Endothelial cell of umbilical vein (primary cell): ENCODE data around the gene LRRC41. TPM values are rescaled to one million over a fixed set of nuclear protein-coding genes. Genes with fewer than 3 reads are reported as not detected.

Experiments
- BruUV-seq: library from RNA; stranded (reverse); fragments of 400-500 nt; replicated peaks from 2 replicates; lab custom pipeline; 2021; lab: Mats Ljungman, UMichigan
- CTCF ChIA-PET: fragments of 300-600, 350-600 bp; sonication (Branson Sonifier 250); formaldehyde crosslinking; loops from one replicate; lab custom pipeline; 2021; ENCODE audit warnings: antibody characterized with exemption, inconsistent platforms; lab: Charles Lee
- POLR2A ChIA-PET: fragments of 300-600, 350-600 bp; sonication (Branson Sonifier 250); formaldehyde crosslinking; loops from one replicate; lab custom pipeline; 2021; ENCODE audit warnings: antibody characterized with exemption, inconsistent platforms; lab: Charles Lee
- DNase-seq: peaks from one replicate; pipeline ENCODE4 v3.0.0-alpha.2; 2011; ENCODE audit warnings: low read depth, low spot score
- FAIRE-seq: peaks from 2 replicates; lab custom pipeline; 2011; peaks lifted over from hg19 to GRCh38; lab: Jason Lieb, UNC
- H2AFZ ChIP-seq: 2 replicates; pipeline ENCODE4 v1.6.0; 2012; ENCODE audit warnings: low read depth, low read length, control low read depth, inconsistent platforms
- H3K27ac ChIP-seq: 2 replicates; pipeline ENCODE4 v1.5.1; 2011; ENCODE audit warnings: low read depth, mild to moderate bottlenecking, control low read depth, low read length, moderate library complexity; ENCODE audit not compliant: insufficient read depth
- H3K27me3 ChIP-seq, 2 experiments: 2 replicates each; pipeline versions ENCODE4 v1.6.0 to v1.6.1; 2011; ENCODE audit warnings: low read length in 2 of 2, mixed read lengths in 1 of 2; ENCODE audit not compliant: control insufficient read depth in 2 of 2, insufficient read depth in 2 of 2
- H3K36me3 ChIP-seq, 2 experiments: 2 replicates in 1 of 2; 3 replicates in 1 of 2; pipeline ENCODE4 v1.5.1; 2011; ENCODE audit warnings: low read length in 2 of 2, mild to moderate bottlenecking in 1 of 2, moderate library complexity in 1 of 2; ENCODE audit not compliant: control insufficient read depth in 2 of 2, insufficient read depth in 2 of 2; ENCODE audit errors: extremely low read depth in 1 of 2
- H3K4me1 ChIP-seq: 3 replicates; pipeline ENCODE4 v1.5.1; 2011; ENCODE audit warnings: mild to moderate bottlenecking, low read length; ENCODE audit not compliant: control insufficient read depth, insufficient read depth; ENCODE audit errors: extremely low read depth
- H3K4me2 ChIP-seq: 2 replicates; pipeline ENCODE4 v1.6.1; 2011; ENCODE audit warnings: low read length, control low read depth, mixed read lengths; ENCODE audit not compliant: insufficient read depth
- H3K4me3 ChIP-seq, 3 experiments: fragments of 200-600 bp in 1 of 3; sonication (generic), shearing (Covaris generic) in 1 of 3; replicated peaks in 1 of 3; 2 replicates each; pipeline ENCODE4 v1.5.1; 2011 to 2016; ENCODE audit warnings: control low read depth in 3 of 3, low read length in 3 of 3, mild to moderate bottlenecking in 2 of 3, inconsistent platforms in 1 of 3, low read depth in 1 of 3, moderate library complexity in 1 of 3; ENCODE audit not compliant: insufficient read depth in 1 of 3
- H3K79me2 ChIP-seq: 2 replicates; pipeline ENCODE4 v1.6.0; 2012; ENCODE audit warnings: low read length, inconsistent platforms; ENCODE audit not compliant: control insufficient read depth, insufficient read depth
- H3K9ac ChIP-seq: replicated peaks from 2 replicates; pipeline ENCODE3; 2011; ENCODE audit warnings: low read length, control low read depth; ENCODE audit not compliant: insufficient read depth; ENCODE audit errors: extremely low read depth
- H3K9me1 ChIP-seq: replicated peaks from 3 replicates; pipeline ENCODE4 v1.6.0; 2011; ENCODE audit warnings: mild to moderate bottlenecking, low read length; ENCODE audit not compliant: control insufficient read depth, insufficient read depth; ENCODE audit errors: extremely low read depth
- H3K9me3 ChIP-seq: replicated peaks from 2 replicates; pipeline ENCODE4 v1.5.1; 2012; ENCODE audit warnings: low read length, inconsistent platforms; ENCODE audit not compliant: control insufficient read depth, insufficient read depth
- H4K20me1 ChIP-seq: replicated peaks from 2 replicates; pipeline ENCODE3; 2011; ENCODE audit warnings: mild to moderate bottlenecking, low read length; ENCODE audit not compliant: control insufficient read depth, insufficient read depth; ENCODE audit errors: extremely low read depth
- CTCF ChIP-seq, 2 donors: IDR thresholded peaks; 1 replicate in 1 of 2; 2 replicates in 1 of 2; pipeline ENCODE4 v1.5.1; 2011; ENCODE audit warnings: low read length in 2 of 2, mild to moderate bottlenecking in 2 of 2, moderate library complexity in 2 of 2, control low read depth in 1 of 2, inconsistent platforms in 1 of 2, low read depth in 1 of 2; ENCODE audit not compliant: insufficient read depth in 1 of 2; ENCODE audit errors: extremely low read depth in 1 of 2
- EZH2 ChIP-seq: IDR thresholded peaks from 2 replicates; pipeline ENCODE4 v1.6.1; 2012; ENCODE audit warnings: borderline replicate concordance, low read depth, mild to moderate bottlenecking, moderate library complexity, low read length, inconsistent platforms; ENCODE audit not compliant: severe bottlenecking
- FOS ChIP-seq: IDR thresholded peaks from 2 replicates; pipeline ENCODE4 v1.6.1; 2011; ENCODE audit warnings: mild to moderate bottlenecking, low read length, moderate library complexity, borderline replicate concordance; ENCODE audit not compliant: insufficient read depth
- GATA2 ChIP-seq: IDR thresholded peaks from 2 replicates; pipeline ENCODE4 v1.7.0; 2011; ENCODE audit warnings: low read depth, mild to moderate bottlenecking, moderate library complexity, mixed read lengths, low read length; ENCODE audit not compliant: insufficient read length, insufficient read depth
- JUN ChIP-seq: IDR thresholded peaks from 2 replicates; pipeline ENCODE4 v1.6.1; 2011; ENCODE audit warnings: borderline replicate concordance, low read depth; ENCODE audit not compliant: insufficient read length, insufficient read depth
- MAX ChIP-seq: IDR thresholded peaks from 2 replicates; pipeline ENCODE4 v1.6.1; 2011; ENCODE audit not compliant: insufficient read depth, insufficient read length
- MYC ChIP-seq: IDR thresholded peaks from one replicate; pipeline ENCODE4 v1.6.1; 2011; ENCODE audit warnings: mild to moderate bottlenecking, low read depth, low read length
- POLR2A ChIP-seq: IDR thresholded peaks from 2 replicates; pipeline ENCODE4 v1.6.1; 2012; ENCODE audit warnings: low read depth, mild to moderate bottlenecking, control low read depth, low read length
- POLR2AphosphoS5 ChIP-seq: IDR thresholded peaks from 2 replicates; pipeline ENCODE4 v1.6.1; 2012; ENCODE audit warnings: low read depth, mild to moderate bottlenecking, control low read depth, low read length, moderate library complexity; ENCODE audit not compliant: insufficient read depth
- dilution Hi-C: fragments of 300-500 bp; cut with MboI; formaldehyde crosslinking; loops from one replicate; pipeline ENCODE4 v1.15.0; 2019; ENCODE audit warnings: low sequenced_read_pairs; ENCODE audit not compliant: extremely low pct_ligation_motif_present
- intact Hi-C: fragments of 100-400 bp; cut with micrococcal nuclease; formaldehyde crosslinking; loops from one replicate; pipeline ENCODE4 v1.10.0; 2022
- polyA plus RNA-seq, 4 experiments: library from polyadenylated mRNA; depleted of rRNA in 3 of 4; stranded (reverse) in 3 of 4; unstranded in 1 of 4; fragments of >200 nt; gene quantifications; 2 replicates each; pipeline versions ENCODE4 v1.2.1 to v1.2.3, GENCODE V29; 2011 to 2012; ENCODE audit warnings: missing spikeins in 1 of 4
- total RNA-seq: library from RNA; stranded (reverse); gene quantifications from 2 replicates; pipeline ENCODE4 v1.2.3, GENCODE V29; 2021

Gene LRRC41
- total and polyA plus RNA-seq, 2 donors (not counting 3 experiments of a cell fraction or from before 2014, with no cell fraction given), result 69.2 to 91.1 TPM

GRCh38 chr1:46263146-46263545, 40.3 kb downstream of the LRRC41 start:
- TF ChIP-seq CTCF (IDR thresholded peaks at IDR 0.05; ENCODE audit: extremely low read depth in 1 of 2, insufficient read depth in 1 of 2, low read depth in 1 of 2, low read length in 2 of 2), result no peak
- TF ChIP-seq POLR2A, result no peak
- no peak for TF ChIP-seq FOS
- no peak for TF ChIP-seq MYC
- no peak for TF ChIP-seq MAX
- no peak for TF ChIP-seq EZH2
- TF ChIP-seq POLR2AphosphoS5, result no peak
- no peak for TF ChIP-seq JUN
- no peak for TF ChIP-seq GATA2
- no peaks in the 10 kb centered on the region for H3K9me3 ChIP-seq
- H3K4me1 ChIP-seq, result no peaks in the 10 kb centered on the region
- H3K27me3 ChIP-seq, result no peaks in the 10 kb centered on the region
- dilution Hi-C loops (no loop called here), intact Hi-C loops (no loop called here)
- H3K27ac ChIP-seq, result no peak overlapping the region
- no peak overlapping the region for H3K9ac ChIP-seq
- FAIRE-seq, result no peak
- no peak overlapping the region for H3K4me3 ChIP-seq
- ChIA-PET CTCF (interaction anchor here (0.9 to 1.5 kb wide), 2 partner anchors 9 to 16 kb away, joined by 3 to 4 read pairs; no protein-coding TSS in a partner anchor), POLR2A (interaction anchor here (1.9 kb wide), 1 partner anchor 16 kb away, joined by 5 read pairs; the partner anchor contains the start of gene RAD54L)
- no peak overlapping the region for H3K4me2 ChIP-seq
- H4K20me1 ChIP-seq, result no peaks in the 10 kb centered on the region
- H3K79me2 ChIP-seq, result no peaks in the 10 kb centered on the region
- H2AFZ ChIP-seq, result no peak overlapping the region
- no peak for DNase-seq
- H3K9me1 ChIP-seq, result no peaks in the 10 kb centered on the region
- peaks cover 0 to 14% of the 10 kb centered on the region in 2 experiments for H3K36me3 ChIP-seq
- BruUV-seq, result no TSS peak
